ENCODE data around the gene CRKL.
"Not testable (repeated sequence)": the region's sequence is repeated elsewhere in the genome, so short reads cannot be mapped to it uniquely, and the experiment has no call there.

Gene CRKL

GRCh38 chr22:20968281-20968977, 51.2 kb downstream of the CRKL start:
- no peak for DNase-seq

- no peak for DNase-seq
Measured at GRCh38 chr22:20970939-20971657, 53.9 kb downstream of the CRKL start.

- DNase-seq, result not testable (repeated sequence)
Measured at GRCh38 chr22:20972014-20972694, 54.9 kb downstream of the CRKL start.

- DNase-seq, result no peak
Measured at GRCh38 chr22:20972933-20973577, 55.8 kb downstream of the CRKL start.

GRCh38 chr22:20973634-20974286, 56.6 kb downstream of the CRKL start:
- DNase-seq, result no peak

- no peak for DNase-seq
Measured at GRCh38 chr22:20974336-20974955, 57.2 kb downstream of the CRKL start.

GRCh38 chr22:20975541-20976290, 58.5 kb downstream of the CRKL start:
- no peak for DNase-seq

- no peak for DNase-seq
Measured at GRCh38 chr22:20976291-20976877, 59.2 kb downstream of the CRKL start.

GRCh38 chr22:20977019-20977418, 59.8 kb downstream of the CRKL start:
- DNase-seq, result no peak

- DNase-seq, result no peak
Measured at GRCh38 chr22:20977516-20978170, 60.4 kb downstream of the CRKL start.

- DNase-seq, result no peak
Measured at GRCh38 chr22:20978419-20978818, 61.2 kb downstream of the CRKL start.

- no peak for DNase-seq
Measured at GRCh38 chr22:20979243-20979809, 62.1 kb downstream of the CRKL start.

- no peak for DNase-seq
Measured at GRCh38 chr22:20979940-20980453, 62.8 kb downstream of the CRKL start.

GRCh38 chr22:20980523-20980922, 63.3 kb downstream of the CRKL start:
- no peak for DNase-seq

GRCh38 chr22:20980938-20981722, 63.9 kb downstream of the CRKL start:
- no peak for DNase-seq

GRCh38 chr22:20981787-20982562, 64.8 kb downstream of the CRKL start, which contains the start of gene LZTR1:
LZTR1 (plus strand) TSS chr22:20982297; CDS start chr22:20982372, 75 bp downstream.
- DNase-seq, result peak; percentile 63 to 76

GRCh38 chr22:20982563-20982882, 65.3 kb downstream of the CRKL start:
- DNase-seq, result no peak

- DNase-seq, result no peak
Measured at GRCh38 chr22:20983081-20983771, 66.0 kb downstream of the CRKL start.

Measured in NCI-H2081 (cell line).